ENCODE measurements around the gene PTP4A2.
"Not testable (repeated sequence)": the region's sequence is repeated elsewhere in the genome, so short reads cannot be mapped to it uniquely, and the experiment has no call there.

The PTP4A2 gene

GRCh38 chr1:31904339-31905092 is 33.7 kb downstream of the PTP4A2 start:
- H3K4me1 Mint-ChIP-seq: peaks cover 32% of the 10 kb centered on the region
- peak overlapping the region; percentile 73 for H3K27ac Mint-ChIP-seq
- H3K27me3 Mint-ChIP-seq: no peaks in the 10 kb centered on the region
- peaks cover 11% of the 10 kb centered on the region for H3K36me3 Mint-ChIP-seq
- no peak overlapping the region for H3K4me3 Mint-ChIP-seq
- no peak for ATAC-seq (ENCODE audit: low read depth)
- peaks cover 5% of the 10 kb centered on the region for H3K9me3 Mint-ChIP-seq
- DNase-seq (ENCODE audit: low spot score in 2 of 2): no peak

DNA sequence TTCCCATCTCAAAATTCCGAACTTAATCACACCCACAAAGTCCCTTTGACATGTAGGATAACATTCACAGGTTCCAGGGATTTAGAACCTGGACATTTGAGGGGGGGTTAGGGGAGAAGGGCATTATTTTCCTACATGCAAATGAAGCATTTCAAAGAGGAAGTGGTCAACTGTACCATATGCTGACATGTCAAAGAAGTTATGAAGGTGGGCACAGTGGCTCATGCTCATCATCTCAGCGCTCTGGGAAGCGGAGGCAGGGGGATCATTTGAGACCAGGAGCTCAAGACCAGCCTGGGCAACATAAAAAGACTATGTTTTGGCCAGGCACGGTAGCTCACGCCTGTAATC is 35.7 kb downstream of the PTP4A2 start:
- no peaks in the 10 kb centered on the region for H3K27me3 Mint-ChIP-seq
- peaks cover 5% of the 10 kb centered on the region for H3K36me3 Mint-ChIP-seq
- ATAC-seq (ENCODE audit: low read depth) (peak; percentile 72), DNase-seq (ENCODE audit: low spot score in 2 of 2) (no peak)
- peaks cover 5% of the 10 kb centered on the region for H3K9me3 Mint-ChIP-seq
- peak overlapping the region; percentile 71 for H3K27ac Mint-ChIP-seq
- peaks cover 32% of the 10 kb centered on the region for H3K4me1 Mint-ChIP-seq
- H3K4me3 Mint-ChIP-seq: peak overlapping the region; percentile 37

- H3K9me3 Mint-ChIP-seq: peaks cover 5% of the 10 kb centered on the region
- H3K4me1 Mint-ChIP-seq: peaks cover 32% of the 10 kb centered on the region
- DNase-seq (ENCODE audit: low spot score in 2 of 2) (peak in 1 of 2 donors; percentile 36), ATAC-seq (ENCODE audit: low read depth) (peak; percentile 90)
- H3K4me3 Mint-ChIP-seq: peak overlapping the region; percentile 37
- H3K27ac Mint-ChIP-seq: peak overlapping the region; percentile 71
- no peaks in the 10 kb centered on the region for H3K27me3 Mint-ChIP-seq
- peaks cover 3% of the 10 kb centered on the region for H3K36me3 Mint-ChIP-seq
These were observed 36.2 kb downstream of the PTP4A2 start for GRCh38 chr1:31901838-31902509.

DNA sequence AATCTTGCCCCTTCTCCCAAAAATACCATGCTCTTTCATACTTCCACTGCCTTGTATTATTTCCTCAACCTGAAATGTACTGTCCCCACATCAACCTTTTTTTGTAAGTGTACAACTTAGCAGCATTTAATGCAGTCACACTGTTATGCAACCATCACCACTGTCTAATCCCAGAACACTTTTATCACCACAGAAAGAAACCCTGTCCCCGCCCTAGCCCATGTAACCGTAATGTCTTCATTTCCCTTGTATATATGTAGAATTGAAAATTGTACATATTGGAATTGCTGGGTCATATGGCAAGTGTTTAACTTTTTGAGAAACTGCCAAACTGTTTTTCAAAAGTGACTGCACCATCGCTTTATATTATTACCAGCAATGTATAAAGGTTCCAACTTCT is 37.4 kb downstream of the PTP4A2 start:
- Mint-ChIP-seq H3K4me1 (peaks cover 31% of the 10 kb centered on the region), H3K4me3 (no peak overlapping the region), H3K36me3 (peaks cover 1% of the 10 kb centered on the region), H3K27me3 (no peaks in the 10 kb centered on the region), H3K9me3 (peaks cover 5% of the 10 kb centered on the region), H3K27ac (no peak overlapping the region)
- ATAC-seq (ENCODE audit: low read depth) (no peak), DNase-seq (ENCODE audit: low spot score in 2 of 2) (no peak)

DNA sequence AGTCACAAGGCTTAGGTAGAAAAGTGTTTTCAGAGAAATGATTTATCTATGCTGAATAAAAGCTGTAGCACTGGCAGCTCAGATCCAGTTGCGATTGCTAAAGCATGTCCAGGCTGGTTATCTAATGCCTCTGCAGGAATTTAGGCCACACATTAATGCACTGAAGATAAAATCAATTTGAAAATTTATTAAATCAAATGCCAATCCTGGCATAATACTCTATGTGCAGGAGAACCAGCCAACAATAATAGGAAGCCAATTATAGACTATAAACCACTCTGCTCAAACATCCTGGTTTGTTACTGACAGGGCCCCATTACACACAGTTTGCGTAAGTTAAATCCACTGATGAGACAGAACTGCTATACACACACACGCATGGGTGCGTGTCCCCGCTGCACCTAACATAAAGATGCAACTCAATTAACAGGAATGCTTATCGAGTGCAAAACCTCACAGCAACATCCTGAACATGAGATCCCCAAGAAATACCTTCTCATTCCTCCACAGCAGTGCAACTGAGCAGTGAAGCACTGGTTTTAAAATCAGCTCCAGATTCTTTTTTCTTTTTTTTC is 40.6 kb downstream of the PTP4A2 start:
- H3K36me3 Mint-ChIP-seq: no peaks in the 10 kb centered on the region
- no peaks in the 10 kb centered on the region for H3K27me3 Mint-ChIP-seq
- no peak overlapping the region for H3K27ac Mint-ChIP-seq
- ATAC-seq (ENCODE audit: low read depth): no peak
- H3K9me3 Mint-ChIP-seq: peaks cover 5% of the 10 kb centered on the region
- peaks cover 16% of the 10 kb centered on the region for H3K4me1 Mint-ChIP-seq
- H3K4me3 Mint-ChIP-seq: no peak overlapping the region
- DNase-seq (ENCODE audit: low spot score in 2 of 2): no peak

DNA sequence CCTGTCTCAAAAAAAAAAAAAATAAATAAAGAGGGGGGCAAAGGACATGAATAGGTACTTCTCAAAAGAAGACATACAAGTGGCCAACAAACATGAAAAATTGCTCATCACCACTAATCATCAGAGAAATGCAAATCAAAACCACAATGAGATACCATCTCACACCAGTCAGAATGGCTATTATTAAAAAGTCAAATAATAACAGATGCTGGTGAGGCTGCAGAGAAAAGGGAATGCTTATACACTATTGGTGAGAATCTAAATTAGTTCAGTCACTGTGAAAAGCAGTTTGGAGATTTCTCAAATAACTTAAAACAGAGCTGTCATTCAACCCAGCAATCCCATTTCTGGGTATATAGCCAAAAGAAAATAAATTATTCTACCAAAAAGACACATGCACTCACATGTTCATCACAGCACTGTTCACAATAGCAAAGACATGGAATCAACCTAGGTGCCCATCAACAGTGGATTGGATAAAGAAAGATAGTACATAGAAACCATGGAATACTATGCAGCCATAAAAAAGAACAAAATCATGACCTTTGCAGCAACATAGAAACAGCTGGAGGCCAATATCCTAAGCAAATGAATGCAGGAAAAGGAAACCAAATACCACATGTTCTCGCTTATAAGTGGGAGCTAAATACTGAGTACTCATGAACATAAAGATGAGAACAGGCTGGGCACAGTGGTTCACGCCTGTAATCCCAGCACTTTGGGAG is 42.5 kb downstream of the PTP4A2 start:
- not testable (repeated sequence) for H3K4me3 Mint-ChIP-seq; H3K27ac Mint-ChIP-seq; ATAC-seq (ENCODE audit: low read depth); H3K27me3 Mint-ChIP-seq; H3K36me3 Mint-ChIP-seq; H3K9me3 Mint-ChIP-seq; H3K4me1 Mint-ChIP-seq; DNase-seq (ENCODE audit: low spot score in 2 of 2)

DNA sequence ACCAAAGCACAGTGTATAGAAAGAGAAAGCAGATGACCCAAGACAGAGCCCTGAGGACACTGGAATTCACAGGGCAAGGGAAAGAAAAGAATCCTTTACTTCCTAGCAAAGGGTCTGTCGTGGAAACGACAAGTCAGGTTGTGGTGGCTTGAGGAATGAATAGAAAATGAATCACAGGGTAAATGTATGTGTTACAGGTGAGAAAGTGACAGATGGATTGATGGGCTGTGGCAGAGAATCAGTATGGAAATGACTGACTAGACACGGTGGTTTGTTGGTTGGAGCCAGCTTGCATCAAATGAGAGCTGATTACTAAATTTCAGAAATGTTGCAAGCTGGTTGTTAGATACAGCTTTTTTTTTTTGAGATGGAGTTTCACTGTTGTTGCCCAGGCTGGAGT is 46.9 kb downstream of the PTP4A2 start:
- no peak overlapping the region for H3K27ac Mint-ChIP-seq
- ATAC-seq (ENCODE audit: low read depth): no peak
- peaks cover 25% of the 10 kb centered on the region for H3K4me1 Mint-ChIP-seq
- H3K36me3 Mint-ChIP-seq: peaks cover 2% of the 10 kb centered on the region
- H3K9me3 Mint-ChIP-seq: no peaks in the 10 kb centered on the region
- no peaks in the 10 kb centered on the region for H3K27me3 Mint-ChIP-seq
- H3K4me3 Mint-ChIP-seq: no peak overlapping the region
- DNase-seq (ENCODE audit: low spot score in 2 of 2): no peak

GRCh38 chr1:31888291-31888690 is 49.9 kb downstream of the PTP4A2 start:
- peaks cover 27% of the 10 kb centered on the region for H3K4me1 Mint-ChIP-seq
- ATAC-seq (ENCODE audit: low read depth) (no peak), DNase-seq (ENCODE audit: low spot score in 2 of 2) (no peak)
- no peaks in the 10 kb centered on the region for H3K27me3 Mint-ChIP-seq
- no peak overlapping the region for H3K4me3 Mint-ChIP-seq
- H3K9me3 Mint-ChIP-seq: no peaks in the 10 kb centered on the region
- H3K27ac Mint-ChIP-seq: no peak overlapping the region
- H3K36me3 Mint-ChIP-seq: peaks cover 2% of the 10 kb centered on the region

- H3K27me3 Mint-ChIP-seq: no peaks in the 10 kb centered on the region
- H3K4me3 Mint-ChIP-seq: no peak overlapping the region
- H3K27ac Mint-ChIP-seq: no peak overlapping the region
- peaks cover 27% of the 10 kb centered on the region for H3K4me1 Mint-ChIP-seq
- H3K9me3 Mint-ChIP-seq: no peaks in the 10 kb centered on the region
- H3K36me3 Mint-ChIP-seq: peaks cover 2% of the 10 kb centered on the region
- ATAC-seq (ENCODE audit: low read depth) (no peak), DNase-seq (ENCODE audit: low spot score in 2 of 2) (no peak)
These were observed 51.3 kb downstream of the PTP4A2 start for GRCh38 chr1:31886866-31887265.

GRCh38 chr1:31885851-31886250 is 52.3 kb downstream of the PTP4A2 start:
- Mint-ChIP-seq H3K27ac (no peak overlapping the region), H3K27me3 (no peaks in the 10 kb centered on the region)

DNA sequence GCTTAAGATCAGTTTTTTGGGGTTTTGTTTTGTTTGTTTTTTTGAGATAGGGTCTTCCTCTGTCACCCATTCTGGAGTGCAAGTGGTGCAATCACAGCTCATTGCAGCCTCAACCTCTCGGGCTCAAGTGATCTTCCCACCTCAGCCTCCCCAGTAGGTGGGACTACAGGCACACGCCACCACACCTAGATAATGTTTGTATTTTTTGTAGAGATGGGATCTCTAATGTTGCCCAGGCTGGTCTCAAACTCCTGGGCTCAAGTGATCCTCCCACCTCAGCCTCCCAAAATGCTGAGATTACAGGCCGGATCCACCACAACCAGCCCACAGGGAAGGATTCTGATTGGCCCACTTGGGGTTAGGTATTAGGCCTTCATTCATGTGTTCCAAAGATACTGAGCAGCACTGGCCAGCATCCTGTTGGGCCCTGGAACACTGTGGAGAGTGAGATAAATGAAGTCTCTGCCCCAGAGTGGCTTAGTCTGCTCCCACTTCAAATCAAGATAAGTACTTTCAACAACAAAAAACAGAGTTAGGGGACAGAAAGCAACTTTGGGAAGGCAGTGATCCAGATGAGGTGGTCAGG is 54.7 kb downstream of the PTP4A2 start:
- H3K4me1 Mint-ChIP-seq: peaks cover 25% of the 10 kb centered on the region
- H3K4me3 Mint-ChIP-seq: no peak overlapping the region
- peak overlapping the region; percentile 4 for H3K27ac Mint-ChIP-seq
- H3K27me3 Mint-ChIP-seq: no peaks in the 10 kb centered on the region
- ATAC-seq (ENCODE audit: low read depth) (no peak), DNase-seq (ENCODE audit: low spot score in 2 of 2) (no peak)
- no peaks in the 10 kb centered on the region for H3K9me3 Mint-ChIP-seq
- no peaks in the 10 kb centered on the region for H3K36me3 Mint-ChIP-seq

More at GRCh38 chr1:31885851-31886250, 52.3 kb downstream of the PTP4A2 start:
- Mint-ChIP-seq H3K4me1 (peaks cover 29% of the 10 kb centered on the region), H3K4me3 (no peak overlapping the region), H3K9me3 (no peaks in the 10 kb centered on the region), H3K36me3 (peaks cover 2% of the 10 kb centered on the region)
- ATAC-seq (ENCODE audit: low read depth) (no peak), DNase-seq (ENCODE audit: low spot score in 2 of 2) (no peak)

GRCh38 chr1:31881688-31882000 is 56.5 kb downstream of the PTP4A2 start:
- Mint-ChIP-seq H3K4me1 (peaks cover 22% of the 10 kb centered on the region), H3K27me3 (no peaks in the 10 kb centered on the region), H3K36me3 (no peaks in the 10 kb centered on the region), H3K4me3 (peak overlapping the region; percentile 43), H3K9me3 (no peaks in the 10 kb centered on the region), H3K27ac (no peak overlapping the region)
- DNase-seq (ENCODE audit: low spot score in 2 of 2) (no peak), ATAC-seq (ENCODE audit: low read depth) (no peak)

DNA sequence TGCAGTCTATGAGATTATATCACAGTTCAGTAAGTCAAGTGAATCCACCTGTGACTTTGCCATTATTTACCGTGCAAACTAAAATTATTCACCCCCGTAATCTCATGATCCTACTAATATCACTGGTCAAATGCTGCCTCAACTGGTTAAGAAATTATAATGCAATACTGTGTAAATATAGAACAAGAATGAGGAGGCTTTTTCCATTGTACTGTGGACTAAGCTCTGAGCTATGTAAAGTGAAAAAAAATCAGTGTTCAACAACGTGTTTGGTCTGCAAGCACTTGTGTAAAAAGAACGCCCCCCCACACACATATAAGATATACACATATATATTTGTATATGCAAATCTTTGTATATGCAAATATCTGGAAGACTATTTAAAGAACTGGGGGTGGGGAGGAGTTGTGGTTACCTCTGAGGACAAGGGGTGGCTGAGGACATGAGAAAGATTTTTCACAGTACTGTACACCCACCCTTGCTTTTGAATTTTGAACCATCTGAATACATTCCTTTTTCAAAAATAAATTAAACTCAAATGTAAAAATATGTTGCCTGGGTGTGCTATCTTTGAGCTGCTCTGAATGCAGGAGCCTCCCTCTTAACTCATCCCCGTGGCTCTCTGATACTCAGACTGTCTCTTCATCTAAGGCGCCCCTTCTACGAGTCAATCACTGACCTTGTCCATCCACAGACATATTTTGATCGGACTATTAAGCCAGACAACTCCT is 57.0 kb downstream of the PTP4A2 start:
- Mint-ChIP-seq H3K36me3 (no peaks in the 10 kb centered on the region), H3K9me3 (no peaks in the 10 kb centered on the region), H3K4me3 (peak overlapping the region; percentile 69), H3K4me1 (peaks cover 26% of the 10 kb centered on the region), H3K27ac (peak overlapping the region; percentile 60), H3K27me3 (no peaks in the 10 kb centered on the region)
- peak in 1 of 2 donors; percentile 10 for DNase-seq (ENCODE audit: low spot score in 2 of 2)
- ATAC-seq (ENCODE audit: low read depth): peak; percentile 71

Measured in memory B cell (primary cell).